DMS153 treated with DMSO at 0.1 percent for 48 hours (cell line): ENCODE data around the gene BACH2.
"Not testable (repeated sequence)": the region's sequence is repeated elsewhere in the genome, so short reads cannot be mapped to it uniquely, and the experiment has no call there.

Source experiments
- DNase-seq: peaks from one replicate; lab custom pipeline; 2025; ENCODE audit not compliant: unreplicated experiment; lab: John Stamatoyannopoulos, UW

BACH2 gene

GRCh38 chr6:90282265-90282664, 14.4 kb downstream of the BACH2 start:
- DNase-seq, result not testable (repeated sequence)

- no peak for DNase-seq
Measured at GRCh38 chr6:90278129-90278528, 18.5 kb downstream of the BACH2 start.

- no peak for DNase-seq
Measured at GRCh38 chr6:90277302-90278011, 19.2 kb downstream of the BACH2 start.

- DNase-seq, result no peak
Measured at GRCh38 chr6:90274451-90275030, 22.1 kb downstream of the BACH2 start.

- DNase-seq, result no peak
Measured at GRCh38 chr6:90273863-90274262, 22.8 kb downstream of the BACH2 start.

- no peak for DNase-seq
Measured at GRCh38 chr6:90272895-90273294, 23.7 kb downstream of the BACH2 start.

GRCh38 chr6:90271831-90272230, 24.8 kb downstream of the BACH2 start:
- DNase-seq, result no peak

GRCh38 chr6:90269334-90269733, 27.3 kb downstream of the BACH2 start:
- DNase-seq, result no peak

GRCh38 chr6:90268178-90268577, 28.5 kb downstream of the BACH2 start:
- no peak for DNase-seq

- no peak for DNase-seq
Measured at GRCh38 chr6:90266905-90267621, 29.6 kb downstream of the BACH2 start.

GRCh38 chr6:90264561-90264960, 32.1 kb downstream of the BACH2 start:
- DNase-seq, result no peak

- DNase-seq, result no peak
Measured at GRCh38 chr6:90263633-90264032, 33.0 kb downstream of the BACH2 start.

GRCh38 chr6:90261801-90262200, 34.8 kb downstream of the BACH2 start:
- no peak for DNase-seq

GRCh38 chr6:90257486-90257738, 39.2 kb downstream of the BACH2 start:
- DNase-seq, result no peak

GRCh38 chr6:90256698-90257485, 39.8 kb downstream of the BACH2 start:
- DNase-seq, result no peak

- DNase-seq, result no peak
Measured at GRCh38 chr6:90253631-90254030, 43.0 kb downstream of the BACH2 start.

GRCh38 chr6:90251295-90251992, 45.2 kb downstream of the BACH2 start:
- DNase-seq, result no peak

- no peak for DNase-seq
Measured at GRCh38 chr6:90250405-90250804, 46.2 kb downstream of the BACH2 start.

GRCh38 chr6:90249458-90249857, 47.2 kb downstream of the BACH2 start:
- DNase-seq, result no peak

- no peak for DNase-seq
Measured at GRCh38 chr6:90249034-90249433, 47.6 kb downstream of the BACH2 start.

- DNase-seq, result no peak
Measured at GRCh38 chr6:90247262-90247661, 49.4 kb downstream of the BACH2 start.
